HG03378 (cell line): ENCODE data around the gene HMGCR.

Experiments used
- ATAC-seq: cut with Tn5 transposase; IDR thresholded peaks from one replicate; pipeline ENCODE4 v1.9.1; 2021; ENCODE audit warnings: mild to moderate bottlenecking, moderate library complexity; ENCODE audit not compliant: unreplicated experiment

HMGCR gene

GRCh38 chr5:75340714-75341478, 3.9 kb downstream of the HMGCR start:
- ATAC-seq = no peak

- ATAC-seq = no peak
These were observed 4.9 kb downstream of the HMGCR start for GRCh38 chr5:75341934-75342333.

GRCh38 chr5:75342836-75343235, 5.8 kb downstream of the HMGCR start:
- no peak for ATAC-seq

GRCh38 chr5:75348241-75348640, 11.2 kb downstream of the HMGCR start:
- ATAC-seq = no peak

- ATAC-seq = no peak
These were observed 12.6 kb downstream of the HMGCR start for GRCh38 chr5:75349663-75350062.

GRCh38 chr5:75351139-75351926, 14.3 kb downstream of the HMGCR start:
- no peak for ATAC-seq

- ATAC-seq = no peak
These were observed 18.2 kb downstream of the HMGCR start for GRCh38 chr5:75355236-75355635.

- no peak for ATAC-seq
These were observed 19.7 kb downstream of the HMGCR start for GRCh38 chr5:75356719-75357118.

- ATAC-seq = no peak
These were observed 21.1 kb downstream of the HMGCR start for GRCh38 chr5:75358117-75358516.

GRCh38 chr5:75361310-75361709, 24.3 kb downstream of the HMGCR start:
- ATAC-seq = no peak

- ATAC-seq = no peak
These were observed 25.5 kb downstream of the HMGCR start for GRCh38 chr5:75362474-75362975.

GRCh38 chr5:75363111-75363510, 26.1 kb downstream of the HMGCR start:
- no peak for ATAC-seq

- ATAC-seq = no peak
These were observed 26.9 kb downstream of the HMGCR start for GRCh38 chr5:75363726-75364495.

GRCh38 chr5:75364571-75365280, 27.7 kb downstream of the HMGCR start:
- no peak for ATAC-seq

GRCh38 chr5:75365740-75366139, 28.7 kb downstream of the HMGCR start:
- ATAC-seq = no peak

- ATAC-seq = peak; percentile 75
These were observed 29.8 kb downstream of the HMGCR start for GRCh38 chr5:75366787-75367186.

- ATAC-seq = no peak
These were observed 30.4 kb downstream of the HMGCR start for GRCh38 chr5:75367401-75367800.

GRCh38 chr5:75368391-75368790, 31.4 kb downstream of the HMGCR start:
- ATAC-seq = no peak

GRCh38 chr5:75373862-75374261, 36.8 kb downstream of the HMGCR start:
- no peak for ATAC-seq

- ATAC-seq = no peak
These were observed 37.4 kb downstream of the HMGCR start for GRCh38 chr5:75374394-75374814.

- ATAC-seq = no peak
These were observed 38.4 kb downstream of the HMGCR start for GRCh38 chr5:75375414-75375813.
